Nucleus accumbens (tissue), 56 donors: ENCODE results near the gene TAS2R20.

Experiments
- DNase-seq, 56 donors: peaks; one replicate each; lab custom pipeline; 2025; lab: John Stamatoyannopoulos, UW

Gene TAS2R20

GRCh38 chr12:10960211-10960610, 37.9 kb downstream of the TAS2R20 start:
- DNase-seq, result no peak

GRCh38 chr12:10959804-10960203, 38.3 kb downstream of the TAS2R20 start:
- peak in 22 of 56 donors; percentile 2 to 44 (median 15) for DNase-seq

- no peak for DNase-seq
These were observed 40.4 kb downstream of the TAS2R20 start for GRCh38 chr12:10957741-10958140.

DNA sequence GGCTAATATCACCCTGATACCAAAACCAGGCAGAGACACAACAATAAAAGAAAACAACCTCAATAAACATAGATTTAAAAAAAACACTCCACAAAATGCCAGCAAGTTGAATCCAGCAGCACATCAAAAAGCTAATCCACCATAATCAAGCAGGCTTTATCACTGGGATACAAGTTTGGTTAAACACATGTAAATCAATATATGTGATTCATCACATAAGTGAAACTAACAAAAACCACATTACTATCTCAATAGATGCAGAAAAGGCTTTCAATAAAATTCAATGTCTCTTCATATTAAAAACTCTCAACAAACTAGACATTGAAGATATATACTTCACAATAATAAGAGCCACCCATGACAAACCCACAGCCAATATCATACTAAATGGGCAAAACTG, 42.0 kb downstream of the TAS2R20 start:
- no peak for DNase-seq

- DNase-seq, result peak in 21 of 56 donors; percentile 1 to 32 (median 6)
These were observed 45.5 kb downstream of the TAS2R20 start for GRCh38 chr12:10952645-10953044.
